PC-3 (cell line): ENCODE measurements around the gene ZNF165. TPM values are rescaled to one million over a fixed set of nuclear protein-coding genes. Genes with fewer than 3 reads are reported as not detected.

Source experiments
- ATAC-seq: fragments of 200-7000 bp; cut with Tn5 transposase; 2 replicates; pipeline ENCODE4 v1.9.1; 2020; ENCODE audit warnings: mild to moderate bottlenecking, moderate library complexity
- BruUV-seq: library from RNA; stranded (reverse); fragments of 400-500 nt; replicated peaks from 2 replicates; lab custom pipeline; 2021; lab: Mats Ljungman, UMichigan
- CTCF ChIA-PET: fragments of 300-600 bp; sonication (Branson Sonifier 250); formaldehyde crosslinking; loops from one replicate; lab custom pipeline; 2022; ENCODE audit warnings: antibody characterized with exemption; lab: Charles Lee
- POLR2A ChIA-PET: fragments of 300-600 bp; sonication (Branson Sonifier 250); formaldehyde crosslinking; loops from one replicate; lab custom pipeline; 2022; ENCODE audit warnings: antibody characterized with exemption; ENCODE audit not compliant: unreplicated experiment; lab: Charles Lee
- DNase-seq: peaks from one replicate; pipeline ENCODE4 v3.0.0-alpha.2; 2015
- H2AFZ ChIP-seq: fragments of 300-600 bp; sonication (generic); 2 replicates; pipeline ENCODE4 v1.6.0; 2016; ENCODE audit warnings: antibody characterized with exemption, low read length
- H3F3A ChIP-seq: fragments of 300-600 bp; sonication (generic); one replicate; pipeline ENCODE4 v1.6.0; 2017; ENCODE audit warnings: antibody characterized with exemption, low read length, control low read depth, mild to moderate bottlenecking; ENCODE audit not compliant: unreplicated experiment
- H3K27ac ChIP-seq: fragments of 300-600 bp; sonication (generic); 2 replicates; pipeline ENCODE4 v1.5.1; 2016; ENCODE audit warnings: mild to moderate bottlenecking, low read length
- H3K27me3 ChIP-seq: fragments of 300-600 bp; sonication (generic); 2 replicates; pipeline ENCODE4 v1.6.1; 2016; ENCODE audit warnings: low read length, mixed read lengths
- H3K36me3 ChIP-seq: fragments of 300-600 bp; sonication (generic); 2 replicates; pipeline ENCODE4 v1.6.1; 2016; ENCODE audit warnings: low read depth, mixed run types, low read length, mixed read lengths
- H3K4me1 ChIP-seq: fragments of 300-600 bp; sonication (generic); 2 replicates; pipeline ENCODE4 v1.5.1; 2016; ENCODE audit warnings: low read length; ENCODE audit not compliant: insufficient read depth
- H3K4me2 ChIP-seq: fragments of 300-600 bp; sonication (generic); 2 replicates; pipeline ENCODE4 v1.6.0; 2016; ENCODE audit warnings: low read length
- H3K4me3 ChIP-seq: fragments of 300-600 bp; sonication (generic); 2 replicates; pipeline ENCODE4 v1.5.1; 2016; ENCODE audit warnings: mild to moderate bottlenecking, low read length, mixed read lengths
- H3K79me2 ChIP-seq: fragments of 300-600 bp; sonication (generic); 2 replicates; pipeline ENCODE4 v1.6.1; 2017; ENCODE audit warnings: low read length, mixed read lengths
- H3K9ac ChIP-seq: fragments of 300-600 bp; sonication (generic); 2 replicates; pipeline ENCODE4 v1.6.0; 2016; ENCODE audit warnings: mild to moderate bottlenecking, low read length
- H3K9me2 ChIP-seq: fragments of 300-600 bp; sonication (generic); replicated peaks from 2 replicates; pipeline ENCODE4 v1.6.1; 2016; ENCODE audit warnings: mixed run types, low read length, mixed read lengths
- H3K9me3 ChIP-seq: fragments of 300-600 bp; sonication (generic); 2 replicates; pipeline ENCODE4 v1.6.1; 2016; ENCODE audit warnings: low read length, mixed read lengths
- H4K20me1 ChIP-seq: fragments of 300-600 bp; sonication (generic); 2 replicates; pipeline ENCODE4 v1.6.1; 2016; ENCODE audit warnings: low read length, mixed read lengths
- EZH2 ChIP-seq: fragments of 300-600 bp; sonication (generic); IDR thresholded peaks from one replicate; pipeline ENCODE4 v1.6.1; 2017; ENCODE audit warnings: antibody characterized with exemption, mild to moderate bottlenecking, low read length; ENCODE audit not compliant: unreplicated experiment
- EZH2phosphoT487 ChIP-seq: fragments of 300-600 bp; sonication (generic); IDR thresholded peaks from 2 replicates; pipeline ENCODE4 v1.6.1; 2018; ENCODE audit warnings: mild to moderate bottlenecking, antibody characterized with exemption, low read length, borderline replicate concordance
- intact Hi-C: fragments of 100-400 bp; cut with micrococcal nuclease; formaldehyde crosslinking; loops from 2 replicates; pipeline ENCODE4 v1.9.0; 2023
- total RNA-seq: library from RNA; depleted of rRNA; stranded (reverse); fragments of >200 nt; gene quantifications from 2 replicates; pipeline ENCODE4 v1.2.3, GENCODE V29; 2014
- TF ChIP-seq, protein P1 (sequence below): fragments of 300-600 bp; sonication (generic); conservative IDR thresholded peaks from 2 replicates; pipeline ENCODE4 v1.5.1; 2017; ENCODE audit warnings: antibody characterized with exemption, low read depth, mild to moderate bottlenecking, low read length

ZNF165 gene
- total RNA-seq, 1 experiment from 2014 or later = 12.1 TPM

DNA sequence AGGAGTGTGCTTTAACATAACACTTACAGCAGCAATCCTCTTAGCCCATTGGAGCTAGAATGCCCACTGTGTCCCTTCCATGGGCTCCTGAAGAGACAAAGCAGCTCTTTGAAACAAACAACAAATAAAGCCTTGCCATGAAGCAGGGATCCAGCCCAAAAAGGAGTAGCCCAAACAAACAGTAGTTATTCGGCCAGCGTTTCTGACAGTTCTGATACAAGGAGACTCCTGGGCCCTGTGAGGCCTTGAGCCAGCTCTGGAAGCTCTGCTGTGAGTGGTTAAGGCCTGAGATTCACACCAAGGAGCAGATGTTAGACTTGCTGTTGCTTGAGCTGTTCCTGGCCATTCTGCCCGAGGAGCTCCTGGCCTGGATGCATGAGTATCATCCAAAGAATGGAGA, 27.1 kb downstream of the ZNF165 start:
- no peaks in the 10 kb centered on the region for H3K9me2 ChIP-seq
- no peaks in the 10 kb centered on the region for H3K36me3 ChIP-seq
- H3K9me3 ChIP-seq = no peaks in the 10 kb centered on the region
- intact Hi-C loops = no loop called here
- no peak overlapping the region for H3K27ac ChIP-seq
- TF ChIP-seq, protein P1, sequence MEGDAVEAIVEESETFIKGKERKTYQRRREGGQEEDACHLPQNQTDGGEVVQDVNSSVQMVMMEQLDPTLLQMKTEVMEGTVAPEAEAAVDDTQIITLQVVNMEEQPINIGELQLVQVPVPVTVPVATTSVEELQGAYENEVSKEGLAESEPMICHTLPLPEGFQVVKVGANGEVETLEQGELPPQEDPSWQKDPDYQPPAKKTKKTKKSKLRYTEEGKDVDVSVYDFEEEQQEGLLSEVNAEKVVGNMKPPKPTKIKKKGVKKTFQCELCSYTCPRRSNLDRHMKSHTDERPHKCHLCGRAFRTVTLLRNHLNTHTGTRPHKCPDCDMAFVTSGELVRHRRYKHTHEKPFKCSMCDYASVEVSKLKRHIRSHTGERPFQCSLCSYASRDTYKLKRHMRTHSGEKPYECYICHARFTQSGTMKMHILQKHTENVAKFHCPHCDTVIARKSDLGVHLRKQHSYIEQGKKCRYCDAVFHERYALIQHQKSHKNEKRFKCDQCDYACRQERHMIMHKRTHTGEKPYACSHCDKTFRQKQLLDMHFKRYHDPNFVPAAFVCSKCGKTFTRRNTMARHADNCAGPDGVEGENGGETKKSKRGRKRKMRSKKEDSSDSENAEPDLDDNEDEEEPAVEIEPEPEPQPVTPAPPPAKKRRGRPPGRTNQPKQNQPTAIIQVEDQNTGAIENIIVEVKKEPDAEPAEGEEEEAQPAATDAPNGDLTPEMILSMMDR = no peak
- TF ChIP-seq EZH2 (no peak), EZH2phosphoT487 (no peak)
- H3K9ac ChIP-seq = no peak overlapping the region
- no peaks in the 10 kb centered on the region for H3F3A ChIP-seq
- H3K4me1 ChIP-seq = peaks cover 10% of the 10 kb centered on the region; the same call in 1 of the 2 replicates
- ChIA-PET POLR2A (no interaction called here), CTCF (no interaction called here)
- ATAC-seq (no peak), DNase-seq (no peak)
- H3K79me2 ChIP-seq = no peaks in the 10 kb centered on the region
- H3K4me2 ChIP-seq = no peak overlapping the region
- no peak overlapping the region for H2AFZ ChIP-seq
- no peaks in the 10 kb centered on the region for H4K20me1 ChIP-seq
- no peak overlapping the region for H3K4me3 ChIP-seq
- H3K27me3 ChIP-seq = no peaks in the 10 kb centered on the region
- BruUV-seq = no TSS peak

DNA sequence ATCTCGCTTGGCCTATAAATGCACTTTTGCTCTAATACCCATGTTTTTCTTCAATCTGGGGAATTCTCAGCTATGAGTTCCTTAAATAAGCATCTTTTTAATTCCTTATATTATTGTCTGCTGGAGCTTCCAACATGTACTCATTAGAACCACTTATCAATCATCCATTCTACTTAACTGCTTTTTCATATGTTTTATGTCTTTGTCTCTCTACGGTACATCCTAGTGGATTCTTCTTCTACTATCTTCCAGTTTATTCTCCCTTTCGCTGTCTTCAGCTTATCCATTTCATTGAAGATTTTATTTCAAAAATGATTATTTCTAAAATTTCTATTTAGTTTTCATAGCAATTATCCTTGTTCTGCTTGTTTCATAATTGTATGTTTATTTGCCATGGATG, 31.6 kb downstream of the ZNF165 start:
- H3K9me3 ChIP-seq = no peaks in the 10 kb centered on the region
- H3K9ac ChIP-seq = no peak overlapping the region
- no peaks in the 10 kb centered on the region for H3F3A ChIP-seq
- H3K4me1 ChIP-seq = no peaks in the 10 kb centered on the region
- ATAC-seq (no peak), DNase-seq (no peak)
- TF ChIP-seq, protein P1 = no peak
- TF ChIP-seq EZH2phosphoT487 = no peak
- no peak for TF ChIP-seq EZH2
- H3K79me2 ChIP-seq = no peaks in the 10 kb centered on the region
- H2AFZ ChIP-seq = no peak overlapping the region
- CTCF ChIA-PET = no interaction called here
- no peaks in the 10 kb centered on the region for H3K9me2 ChIP-seq
- no peak overlapping the region for H3K4me3 ChIP-seq
- POLR2A ChIA-PET = no interaction called here
- intact Hi-C loops = no loop called here
- no peaks in the 10 kb centered on the region for H3K27me3 ChIP-seq
- no peak overlapping the region for H3K4me2 ChIP-seq
- peaks cover 14% of the 10 kb centered on the region; the same call in 1 of the 2 replicates for H3K36me3 ChIP-seq
- no peaks in the 10 kb centered on the region for H4K20me1 ChIP-seq
- no peak overlapping the region for H3K27ac ChIP-seq
- no TSS peak for BruUV-seq

DNA sequence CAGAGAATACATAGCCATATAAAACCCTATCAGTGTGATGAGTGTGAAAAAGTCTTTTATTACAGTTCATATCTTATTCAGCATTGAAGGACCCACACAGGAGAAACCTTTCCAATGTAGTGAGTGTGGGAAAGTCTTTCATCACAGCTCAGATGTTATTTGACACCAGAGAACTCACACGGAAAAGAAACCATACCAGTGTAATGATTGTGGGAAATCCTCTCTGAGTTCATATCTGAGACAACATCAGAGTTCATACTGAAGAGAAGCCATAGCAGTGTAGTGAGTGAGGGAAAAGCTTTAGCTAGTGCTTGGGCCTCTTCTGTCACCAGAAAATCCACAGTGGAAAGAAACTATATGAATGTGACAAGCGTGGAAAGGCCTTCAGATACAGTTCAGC, 35.4 kb downstream of the ZNF165 start:
- Histone ChIP-seq H3K36me3 (peaks cover 14% of the 10 kb centered on the region; the same call in 1 of the 2 replicates), H3K9me3 (no peaks in the 10 kb centered on the region), H3K79me2 (no peaks in the 10 kb centered on the region), H3F3A (no peaks in the 10 kb centered on the region), H3K4me2 (no peak overlapping the region), H3K9me2 (no peaks in the 10 kb centered on the region), H3K4me3 (no peak overlapping the region), H2AFZ (no peak overlapping the region), H4K20me1 (no peaks in the 10 kb centered on the region), H3K9ac (no peak overlapping the region), H3K27me3 (no peaks in the 10 kb centered on the region), H3K27ac (no peak overlapping the region), H3K4me1 (no peaks in the 10 kb centered on the region)
- POLR2A ChIA-PET = no interaction called here
- BruUV-seq = no TSS peak
- no peak for ATAC-seq
- no peak for DNase-seq
- TF ChIP-seq EZH2 (no peak), EZH2phosphoT487 (no peak)
- TF ChIP-seq, protein P1 = no peak
- intact Hi-C loops = no loop called here
- CTCF ChIA-PET = no interaction called here
